Fibroblast of villous mesenchyme (primary cell): ENCODE results near the gene JDP2. TPM values are rescaled to one million over a fixed set of nuclear protein-coding genes. Genes with fewer than 3 reads are reported as not detected.
"Not testable (repeated sequence)": the region's sequence is repeated elsewhere in the genome, so short reads cannot be mapped to it uniquely, and the experiment has no call there.

Experiments
- DNase-seq: peaks from one replicate; pipeline ENCODE4 v3.0.0-alpha.2; 2010; ENCODE audit warnings: low read depth
- H3K4me3 ChIP-seq: 2 replicates; pipeline ENCODE4 v1.5.1; 2011; ENCODE audit warnings: low read depth, mild to moderate bottlenecking, low read length
- total RNA-seq: library from RNA; depleted of rRNA; stranded (reverse); fragments of >200 nt; gene quantifications from 2 replicates; pipeline ENCODE4 v1.2.3, GENCODE V29; 2012
- TF ChIP-seq, protein P1 (sequence below): IDR thresholded peaks from 2 replicates; pipeline ENCODE4 v1.5.1; 2012; ENCODE audit warnings: low read depth, mild to moderate bottlenecking, low read length; ENCODE audit not compliant: insufficient read depth

The JDP2 gene
- 36.4 and 51.4 TPM in 2 replicates for total RNA-seq

- peak within 1 kb of the TSS; percentile 88 for H3K4me3 ChIP-seq
- DNase-seq = peak; percentile 86
- TF ChIP-seq, protein P1, sequence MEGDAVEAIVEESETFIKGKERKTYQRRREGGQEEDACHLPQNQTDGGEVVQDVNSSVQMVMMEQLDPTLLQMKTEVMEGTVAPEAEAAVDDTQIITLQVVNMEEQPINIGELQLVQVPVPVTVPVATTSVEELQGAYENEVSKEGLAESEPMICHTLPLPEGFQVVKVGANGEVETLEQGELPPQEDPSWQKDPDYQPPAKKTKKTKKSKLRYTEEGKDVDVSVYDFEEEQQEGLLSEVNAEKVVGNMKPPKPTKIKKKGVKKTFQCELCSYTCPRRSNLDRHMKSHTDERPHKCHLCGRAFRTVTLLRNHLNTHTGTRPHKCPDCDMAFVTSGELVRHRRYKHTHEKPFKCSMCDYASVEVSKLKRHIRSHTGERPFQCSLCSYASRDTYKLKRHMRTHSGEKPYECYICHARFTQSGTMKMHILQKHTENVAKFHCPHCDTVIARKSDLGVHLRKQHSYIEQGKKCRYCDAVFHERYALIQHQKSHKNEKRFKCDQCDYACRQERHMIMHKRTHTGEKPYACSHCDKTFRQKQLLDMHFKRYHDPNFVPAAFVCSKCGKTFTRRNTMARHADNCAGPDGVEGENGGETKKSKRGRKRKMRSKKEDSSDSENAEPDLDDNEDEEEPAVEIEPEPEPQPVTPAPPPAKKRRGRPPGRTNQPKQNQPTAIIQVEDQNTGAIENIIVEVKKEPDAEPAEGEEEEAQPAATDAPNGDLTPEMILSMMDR = peak; percentile 10
Measured at GRCh38 chr14:75427482-75428229, at the start of gene JDP2. TSS of gene JDP2 (plus strand) at chr14:75428022. CDS start at chr14:75437921, 9,899 bp downstream.

DNA sequence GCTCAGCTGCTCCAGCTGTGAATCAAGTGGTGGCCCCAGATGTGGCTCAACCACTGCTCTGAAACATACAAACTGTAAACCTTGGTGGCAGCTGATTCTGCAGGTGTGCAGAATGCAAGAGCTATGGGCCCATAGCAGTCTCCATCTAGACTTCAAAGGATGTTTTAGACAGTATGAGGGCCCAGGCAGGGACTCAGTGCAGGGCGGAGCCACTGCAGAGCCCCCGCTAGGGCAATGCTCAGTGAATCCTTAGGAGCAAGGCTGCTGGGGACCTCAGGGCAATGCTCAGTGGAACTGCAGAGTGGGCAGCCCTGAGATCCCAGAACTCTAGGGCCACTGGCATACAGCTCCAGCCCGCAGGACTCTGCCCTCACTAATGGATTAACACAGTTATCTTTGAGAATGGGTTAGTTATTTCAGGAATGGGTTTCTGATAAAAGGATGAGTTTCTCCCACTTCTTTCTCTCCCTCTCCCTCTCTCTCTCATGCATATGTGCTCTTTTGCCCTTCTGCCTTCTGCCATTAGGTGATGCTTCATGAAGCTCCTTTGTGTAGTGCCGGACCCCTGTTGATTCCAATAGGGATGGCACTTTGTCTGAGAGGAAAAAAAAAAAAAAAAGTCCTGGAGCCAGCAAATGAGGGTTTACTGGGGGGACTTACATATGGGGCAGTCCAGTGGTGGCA is 48.4 kb upstream of the JDP2 start:
- TF ChIP-seq, protein P1 = no peak
- DNase-seq = no peak
- H3K4me3 ChIP-seq = no peak overlapping the region

- H3K4me3 ChIP-seq = no peak overlapping the region
Measured at GRCh38 chr14:75379930-75380270, 47.9 kb upstream of the JDP2 start.

DNA sequence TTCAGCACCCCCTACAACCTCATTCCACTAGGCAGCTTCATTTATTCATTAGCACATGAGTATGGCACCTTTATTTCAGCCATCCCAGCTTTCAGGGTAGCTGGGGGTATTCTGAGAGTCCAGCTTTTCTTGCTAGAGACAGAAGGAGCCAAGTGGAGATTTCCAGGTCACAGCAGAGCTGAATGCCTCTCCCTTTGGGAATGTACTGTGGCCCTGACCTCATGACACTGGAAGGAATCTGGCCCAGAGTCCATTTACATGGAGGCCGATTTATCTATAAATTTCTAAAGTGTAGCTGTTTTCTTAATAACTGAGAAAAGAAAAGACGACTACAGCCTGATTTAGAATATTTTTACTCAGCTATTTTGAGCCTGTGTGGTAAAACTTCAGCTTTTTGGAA is 47.2 kb upstream of the JDP2 start:
- no peak overlapping the region for H3K4me3 ChIP-seq
- TF ChIP-seq, protein P1 = no peak
- DNase-seq = no peak

More at GRCh38 chr14:75379930-75380270, 47.9 kb upstream of the JDP2 start:
- TF ChIP-seq, protein P1 = no peak
- no peak for DNase-seq

DNA sequence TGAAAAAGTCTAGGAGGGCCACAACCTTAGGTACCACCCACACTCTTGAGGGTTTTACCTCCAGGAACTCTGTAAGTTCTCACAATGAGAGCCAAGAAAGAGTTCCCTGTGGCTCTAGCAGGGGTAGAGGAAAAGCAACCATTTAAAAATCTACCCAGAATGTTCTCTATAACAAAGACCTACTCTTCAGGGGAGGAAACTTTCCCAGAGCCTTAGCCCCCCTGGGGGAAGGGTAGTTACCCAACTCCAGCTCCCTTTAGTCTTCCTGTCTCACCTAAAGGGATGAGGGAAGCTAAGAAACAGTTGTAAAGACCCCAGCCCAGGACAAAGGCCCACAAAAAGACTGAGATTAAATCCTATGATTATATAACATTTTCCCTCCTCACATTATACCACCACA is 46.2 kb upstream of the JDP2 start:
- no peak for DNase-seq
- no peak overlapping the region for H3K4me3 ChIP-seq
- TF ChIP-seq, protein P1 = no peak

- H3K4me3 ChIP-seq, DNase-seq: not testable (repeated sequence)
Measured at GRCh38 chr14:75383219-75383618, 44.6 kb upstream of the JDP2 start.

DNA sequence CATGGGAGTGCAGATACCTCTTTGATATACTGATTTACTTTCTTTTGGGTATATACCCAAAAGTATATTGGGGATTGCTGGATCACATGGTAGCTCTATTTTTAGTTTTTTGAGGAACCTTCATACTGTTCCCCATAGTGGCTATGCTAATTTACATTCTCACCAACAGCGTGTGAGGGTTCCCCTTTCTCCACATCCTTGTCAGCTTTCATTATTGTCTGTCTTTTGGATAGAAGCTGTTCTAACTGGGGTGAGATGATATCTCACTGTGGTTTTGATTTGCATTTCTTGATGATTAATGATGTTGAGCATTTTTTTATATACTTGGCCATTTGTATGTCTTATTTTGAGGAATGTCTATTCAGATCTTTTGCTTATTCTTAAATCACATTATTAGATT is 44.1 kb upstream of the JDP2 start:
- no peak overlapping the region for H3K4me3 ChIP-seq
- no peak for DNase-seq
- TF ChIP-seq, protein P1 = no peak
